GM23338 (cell line): ENCODE measurements around the gene NINJ1.

Experiments
- CREB1 ChIP-seq: fragments of 250-450 bp; sonication (Bioruptor Pico); IDR thresholded peaks from 2 replicates; pipeline ENCODE4 v1.5.0; 2020; ENCODE audit warnings: low read depth, mild to moderate bottlenecking, moderate library complexity
- EZH2 ChIP-seq: fragments of 200-600 bp; sonication (generic); IDR thresholded peaks from one replicate; pipeline ENCODE4 v1.8.0; 2017; ENCODE audit warnings: antibody characterized with exemption, mild to moderate bottlenecking, low read depth; ENCODE audit not compliant: unreplicated experiment
- EZH2phosphoT487 ChIP-seq: fragments of 200-600 bp; sonication (generic); IDR thresholded peaks from one replicate; pipeline ENCODE4 v1.8.1; 2018; ENCODE audit warnings: antibody characterized with exemption; ENCODE audit not compliant: unreplicated experiment
- JUNB ChIP-seq: IDR thresholded peaks from one replicate; pipeline ENCODE4 v1.6.1; 2016; ENCODE audit warnings: antibody characterized with exemption; ENCODE audit not compliant: unreplicated experiment
- POLR2AphosphoS5 ChIP-seq: IDR thresholded peaks from 2 replicates; pipeline ENCODE4 v1.6.1; 2016; ENCODE audit warnings: antibody characterized with exemption, low read depth
- TF ChIP-seq, protein P1 (sequence below), 2 experiments: fragments of 200-600 bp in 1 of 2; sonication (generic) in 1 of 2; conservative IDR thresholded peaks; 2 replicates each; pipeline versions ENCODE4 v1.5.1 to v1.6.1; 2016 to 2017; ENCODE audit warnings: antibody characterized with exemption in 2 of 2, low read depth in 2 of 2, mild to moderate bottlenecking in 2 of 2, moderate library complexity in 1 of 2

DNA sequence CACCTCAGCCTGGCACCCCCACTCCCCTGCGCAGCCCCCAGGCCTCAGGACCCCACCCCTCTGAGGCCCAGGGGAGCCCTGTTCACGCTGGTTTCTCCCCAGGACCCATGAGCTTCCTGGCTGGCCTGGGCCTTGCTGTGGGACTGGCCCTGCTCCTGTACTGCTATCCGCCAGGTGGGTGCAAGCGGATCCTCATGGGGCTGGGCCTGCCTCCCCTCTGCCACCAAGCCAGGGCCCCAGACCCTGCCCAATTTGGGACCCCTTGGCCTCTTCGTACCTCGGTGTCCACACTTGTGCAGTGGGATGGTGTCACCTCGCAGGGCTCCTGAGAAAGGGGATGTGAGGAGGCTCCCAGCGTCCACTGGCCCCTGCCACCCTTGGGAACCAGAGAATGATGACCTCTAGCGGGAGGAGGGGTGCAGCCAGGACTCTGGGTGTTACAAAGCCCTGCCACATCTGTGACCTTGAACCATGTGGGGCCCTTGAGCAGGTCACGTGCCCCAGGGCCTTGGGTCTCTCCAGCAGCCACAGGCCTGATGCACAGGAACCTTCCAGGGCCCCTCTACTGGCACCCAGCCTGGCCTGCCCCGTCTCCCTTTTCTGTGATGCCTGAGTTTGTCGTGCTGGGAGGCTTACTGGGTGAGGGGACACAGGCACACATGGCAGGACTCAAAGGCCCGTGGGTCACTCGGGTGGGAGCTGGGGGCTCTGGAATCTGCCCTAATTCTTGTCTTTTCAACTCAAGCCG lies 21.8 kb downstream of the NINJ1 start:
- TF ChIP-seq, protein P1, sequence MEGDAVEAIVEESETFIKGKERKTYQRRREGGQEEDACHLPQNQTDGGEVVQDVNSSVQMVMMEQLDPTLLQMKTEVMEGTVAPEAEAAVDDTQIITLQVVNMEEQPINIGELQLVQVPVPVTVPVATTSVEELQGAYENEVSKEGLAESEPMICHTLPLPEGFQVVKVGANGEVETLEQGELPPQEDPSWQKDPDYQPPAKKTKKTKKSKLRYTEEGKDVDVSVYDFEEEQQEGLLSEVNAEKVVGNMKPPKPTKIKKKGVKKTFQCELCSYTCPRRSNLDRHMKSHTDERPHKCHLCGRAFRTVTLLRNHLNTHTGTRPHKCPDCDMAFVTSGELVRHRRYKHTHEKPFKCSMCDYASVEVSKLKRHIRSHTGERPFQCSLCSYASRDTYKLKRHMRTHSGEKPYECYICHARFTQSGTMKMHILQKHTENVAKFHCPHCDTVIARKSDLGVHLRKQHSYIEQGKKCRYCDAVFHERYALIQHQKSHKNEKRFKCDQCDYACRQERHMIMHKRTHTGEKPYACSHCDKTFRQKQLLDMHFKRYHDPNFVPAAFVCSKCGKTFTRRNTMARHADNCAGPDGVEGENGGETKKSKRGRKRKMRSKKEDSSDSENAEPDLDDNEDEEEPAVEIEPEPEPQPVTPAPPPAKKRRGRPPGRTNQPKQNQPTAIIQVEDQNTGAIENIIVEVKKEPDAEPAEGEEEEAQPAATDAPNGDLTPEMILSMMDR (conservative IDR thresholded peaks at IDR 0.05; ENCODE audit: low read depth in 2 of 2) = no peak; a peak in 1 of 4 replicates
- no peak for TF ChIP-seq CREB1 (CRISPR knock-in tag)
- TF ChIP-seq POLR2AphosphoS5 = no peak
- TF ChIP-seq EZH2 = no peak
- no peak for TF ChIP-seq EZH2phosphoT487
- no peak for TF ChIP-seq JUNB
